ENCODE data around the gene CEL.
"Not testable (repeated sequence)": the region's sequence is repeated elsewhere in the genome, so short reads cannot be mapped to it uniquely, and the experiment has no call there.

The CEL gene

DNA sequence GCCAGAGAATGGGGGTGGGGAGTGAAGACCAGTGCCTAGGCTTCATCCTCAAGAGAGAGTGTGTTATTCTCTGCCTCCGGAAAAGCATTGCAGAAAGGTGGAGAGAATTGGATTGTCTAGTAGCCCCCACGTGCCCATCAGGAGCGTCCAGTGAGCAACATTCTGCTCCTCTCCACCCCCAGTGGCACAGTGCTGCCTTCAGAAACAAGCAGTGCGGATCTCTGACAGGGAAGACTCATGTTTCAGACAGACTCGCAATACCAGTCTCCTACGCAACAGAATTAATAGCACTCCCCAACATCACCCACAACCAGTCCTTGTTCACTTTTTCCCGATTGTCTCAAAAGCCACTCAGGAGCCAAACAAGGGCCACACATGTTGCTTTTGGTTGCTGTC, 14.9 kb upstream of the CEL start:
- no peak for DNase-seq (ENCODE audit: low read depth in 3 of 3)

GRCh38 chr9:133048595-133048994, 13.2 kb upstream of the CEL start:
- DNase-seq (ENCODE audit: low read depth in 3 of 3): no peak

DNA sequence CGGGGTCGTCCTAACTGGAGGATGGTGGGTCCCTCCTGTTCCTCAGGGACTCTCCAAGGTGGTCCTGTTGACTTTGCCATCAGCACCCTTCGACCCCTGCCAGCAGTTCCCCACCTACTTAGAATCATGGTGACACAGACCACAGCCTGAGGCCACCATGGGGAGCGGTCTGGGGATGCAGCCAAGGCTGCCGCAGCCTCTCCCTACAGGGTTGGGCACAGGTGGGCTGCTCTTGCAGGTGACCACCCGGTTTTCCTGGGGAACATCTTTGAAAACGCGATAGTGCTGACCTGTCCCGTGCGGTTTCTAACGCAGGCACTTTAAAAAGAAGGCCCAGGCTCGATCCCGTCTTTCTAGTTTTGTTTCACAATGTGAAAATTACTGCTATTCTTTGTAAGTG, 12.7 kb upstream of the CEL start:
- DNase-seq (ENCODE audit: low read depth in 3 of 3): no peak

- no peak for DNase-seq (ENCODE audit: low read depth in 3 of 3)
These were observed 11.6 kb upstream of the CEL start for GRCh38 chr9:133050142-133050541.

GRCh38 chr9:133050781-133051180, 11.0 kb upstream of the CEL start:
- DNase-seq (ENCODE audit: low read depth in 3 of 3): no peak

GRCh38 chr9:133051281-133051900, 10.4 kb upstream of the CEL start:
- no peak for DNase-seq (ENCODE audit: low read depth in 3 of 3)

GRCh38 chr9:133051966-133052539, 9.7 kb upstream of the CEL start:
- DNase-seq (ENCODE audit: low read depth in 3 of 3): no peak

DNA sequence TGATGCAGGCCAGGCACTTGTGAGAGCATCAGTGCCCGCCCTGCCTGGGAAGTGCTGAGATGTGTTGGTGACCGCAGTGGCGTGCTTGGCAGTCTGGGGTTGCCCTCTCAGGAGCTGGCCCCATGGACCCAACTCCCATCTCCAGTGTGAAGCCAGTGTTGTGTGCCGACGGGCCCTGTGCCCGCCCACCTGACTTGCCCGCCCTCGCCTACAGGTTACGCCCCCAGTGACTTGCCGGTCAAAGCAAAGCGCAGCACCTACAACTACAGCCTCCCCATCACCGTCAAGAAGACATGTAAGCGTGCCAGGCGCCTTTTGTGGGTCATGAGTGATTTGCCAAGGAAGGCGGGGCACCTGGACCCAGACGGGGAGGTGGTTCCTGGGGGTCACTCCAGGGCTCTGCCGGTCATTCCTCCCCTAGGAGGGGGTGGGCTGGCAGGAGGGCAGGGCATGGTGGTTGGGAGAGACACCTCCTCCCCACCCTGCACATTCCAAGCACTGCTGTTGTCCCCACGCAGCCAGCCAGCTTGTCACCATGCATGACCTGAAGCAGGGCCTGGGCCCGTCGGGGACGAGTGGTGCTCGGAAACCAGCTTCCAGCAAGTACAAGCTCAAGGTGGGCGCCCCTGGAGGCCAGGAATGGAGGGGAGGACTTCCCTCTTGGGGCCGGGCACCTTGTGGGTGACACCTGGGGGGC, 7.4 kb upstream of the CEL start:
- DNase-seq (ENCODE audit: low read depth in 3 of 3): no peak

- DNase-seq (ENCODE audit: low read depth in 3 of 3): no peak
These were observed 6.8 kb upstream of the CEL start for GRCh38 chr9:133054966-133055365.

GRCh38 chr9:133055788-133056420, 5.9 kb upstream of the CEL start:
- no peak for DNase-seq (ENCODE audit: low read depth in 3 of 3)

GRCh38 chr9:133056533-133056932, 5.2 kb upstream of the CEL start:
- no peak for DNase-seq (ENCODE audit: low read depth in 3 of 3)

DNA sequence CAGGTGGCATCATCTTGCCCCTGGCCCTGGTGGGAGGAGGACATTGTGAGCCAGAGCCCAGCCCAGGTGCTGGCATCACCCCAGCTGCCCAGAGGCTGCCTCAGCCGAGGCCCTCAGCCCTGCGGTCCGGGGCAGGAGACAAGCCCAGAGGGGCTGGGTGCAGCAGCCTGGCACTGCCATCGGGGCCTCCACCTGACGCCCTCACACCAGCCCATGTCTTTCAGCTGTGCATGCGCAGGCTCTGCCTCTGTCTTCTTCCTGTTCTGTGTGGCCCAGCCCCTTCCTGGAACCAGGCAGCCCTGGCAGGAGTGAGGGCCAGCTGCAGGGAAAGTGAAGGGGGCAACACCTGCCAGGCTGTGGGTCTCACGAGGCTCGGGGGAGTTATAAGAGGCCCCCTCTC, 4.8 kb upstream of the CEL start:
- DNase-seq (ENCODE audit: low read depth in 3 of 3): no peak

- DNase-seq (ENCODE audit: low read depth in 3 of 3): no peak
These were observed 4.2 kb upstream of the CEL start for GRCh38 chr9:133057553-133057952.

DNA sequence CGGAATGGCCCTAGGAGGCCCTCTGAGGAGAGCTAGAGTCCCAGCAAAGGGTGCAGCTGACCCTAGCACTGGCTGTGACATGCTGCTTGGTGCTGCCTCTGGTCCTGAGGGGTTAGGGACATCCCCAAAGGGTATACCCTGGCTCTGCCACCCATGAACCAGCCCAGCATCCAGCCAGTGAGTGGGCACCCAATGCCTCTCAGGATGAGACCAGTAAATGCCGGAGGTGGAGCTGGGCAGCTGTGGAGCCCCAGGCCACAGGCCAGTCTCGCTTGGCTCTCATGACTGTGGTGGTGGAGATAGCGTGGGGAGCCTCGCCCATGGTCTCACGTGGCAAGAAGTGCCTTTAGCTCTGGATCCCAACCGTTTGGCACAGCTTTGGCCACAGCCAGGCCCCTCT, 3.7 kb upstream of the CEL start:
- DNase-seq (ENCODE audit: low read depth in 3 of 3): no peak

DNA sequence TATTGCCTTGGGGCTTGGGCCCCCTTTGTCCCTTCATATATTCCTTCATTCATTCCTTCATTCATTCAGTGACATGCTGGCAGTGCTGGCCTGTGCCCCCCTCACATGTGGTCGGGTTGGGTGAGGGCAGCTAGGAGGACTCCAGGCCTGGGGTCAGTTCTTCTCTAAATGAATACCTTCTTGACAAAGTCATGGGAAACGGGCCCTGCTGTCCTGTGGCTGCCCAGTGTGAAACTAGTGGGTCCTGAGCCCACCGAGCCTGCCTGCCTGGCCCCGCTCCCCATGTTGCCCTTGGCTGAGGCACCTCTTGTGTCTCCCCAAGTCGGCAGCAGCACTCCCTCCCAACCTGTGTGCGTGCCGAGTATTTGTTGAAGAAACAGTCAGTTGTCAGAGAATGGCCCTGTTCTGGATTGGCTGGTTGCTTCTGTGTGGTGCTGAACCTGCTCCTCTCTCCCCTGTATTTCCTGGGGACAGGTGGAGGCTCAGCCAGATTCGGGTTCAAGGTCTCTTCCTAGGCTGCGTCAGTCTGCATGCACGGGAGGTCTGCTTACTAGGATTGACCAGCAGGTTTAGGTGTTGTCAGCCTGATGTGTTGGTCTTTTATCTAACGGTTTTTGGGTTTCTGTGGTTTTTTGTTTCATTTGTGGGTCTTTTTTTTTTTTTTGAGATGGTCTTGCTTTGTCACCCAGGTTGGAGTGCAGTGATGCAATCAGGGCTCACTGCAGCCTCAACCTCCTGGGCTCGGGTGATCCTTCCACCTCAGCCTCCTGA, 3.0 kb upstream of the CEL start:
- DNase-seq (ENCODE audit: low read depth in 3 of 3): no peak

DNA sequence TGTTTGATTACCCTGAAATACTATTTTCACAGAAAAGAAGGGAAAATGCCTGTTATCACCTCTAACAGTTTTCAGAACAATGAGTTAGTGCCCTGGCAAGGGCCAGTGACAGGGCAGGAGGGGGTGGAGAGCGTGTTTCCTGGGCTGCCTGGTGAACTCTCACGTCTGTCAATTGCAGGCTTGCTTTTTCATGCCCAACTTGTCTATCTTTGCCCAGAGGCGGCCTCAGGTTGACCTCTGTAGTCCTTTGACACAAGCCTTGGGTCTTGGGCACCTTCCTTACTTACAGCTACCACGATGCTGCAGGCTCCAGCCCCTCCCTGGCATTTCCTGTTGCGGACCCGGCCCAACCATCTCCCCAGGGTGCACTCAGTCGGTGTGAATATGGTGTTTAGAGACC, 2.2 kb upstream of the CEL start:
- no peak for DNase-seq (ENCODE audit: low read depth in 3 of 3)

DNA sequence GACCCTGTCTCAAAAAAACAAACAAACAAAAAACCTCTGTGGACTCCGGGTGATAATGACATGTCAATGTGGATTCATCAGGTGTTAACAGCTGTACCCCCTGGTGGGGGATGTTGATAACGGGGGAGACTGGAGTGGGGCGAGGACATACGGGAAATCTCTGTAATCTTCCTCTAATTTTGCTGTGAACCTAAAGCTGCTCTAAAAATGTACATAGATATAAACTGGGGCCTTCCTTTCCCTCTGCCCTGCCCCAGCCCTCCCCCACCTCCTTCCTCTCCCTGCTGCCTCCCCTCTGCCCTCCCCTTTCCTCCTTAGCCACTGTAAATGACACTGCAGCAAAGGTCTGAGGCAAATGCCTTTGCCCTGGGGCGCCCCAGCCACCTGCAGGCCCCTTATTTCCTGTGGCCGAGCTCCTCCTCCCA, 1.4 kb upstream of the CEL start:
- no peak for DNase-seq (ENCODE audit: low read depth in 3 of 3)

DNA sequence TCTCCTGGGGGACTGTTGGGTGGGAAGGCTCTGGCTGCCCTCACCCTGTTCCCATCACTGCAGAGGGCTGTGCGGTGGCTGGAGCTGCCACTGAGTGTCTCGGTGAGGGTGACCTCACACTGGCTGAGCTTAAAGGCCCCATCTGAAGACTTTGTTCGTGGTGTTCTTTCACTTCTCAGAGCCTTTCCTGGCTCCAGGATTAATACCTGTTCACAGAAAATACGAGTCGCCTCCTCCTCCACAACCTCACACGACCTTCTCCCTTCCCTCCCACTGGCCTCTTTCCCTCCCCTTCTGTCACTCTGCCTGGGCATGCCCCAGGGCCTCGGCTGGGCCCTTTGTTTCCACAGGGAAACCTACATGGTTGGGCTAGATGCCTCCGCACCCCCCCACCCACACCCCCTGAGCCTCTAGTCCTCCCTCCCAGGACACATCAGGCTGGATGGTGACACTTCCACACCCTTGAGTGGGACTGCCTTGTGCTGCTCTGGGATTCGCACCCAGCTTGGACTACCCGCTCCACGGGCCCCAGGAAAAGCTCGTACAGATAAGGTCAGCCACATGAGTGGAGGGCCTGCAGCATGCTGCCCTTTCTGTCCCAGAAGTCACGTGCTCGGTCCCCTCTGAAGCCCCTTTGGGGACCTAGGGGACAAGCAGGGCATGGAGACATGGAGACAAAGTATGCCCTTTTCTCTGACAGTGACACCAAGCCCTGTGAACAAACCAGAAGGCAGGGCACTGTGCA, 590 bp upstream of the CEL start:
- not testable (repeated sequence) for DNase-seq (ENCODE audit: low read depth in 3 of 3)

- DNase-seq (ENCODE audit: low read depth in 3 of 3): not testable (repeated sequence)
These were observed 788 bp downstream of the CEL start for GRCh38 chr9:133062569-133062968.

DNA sequence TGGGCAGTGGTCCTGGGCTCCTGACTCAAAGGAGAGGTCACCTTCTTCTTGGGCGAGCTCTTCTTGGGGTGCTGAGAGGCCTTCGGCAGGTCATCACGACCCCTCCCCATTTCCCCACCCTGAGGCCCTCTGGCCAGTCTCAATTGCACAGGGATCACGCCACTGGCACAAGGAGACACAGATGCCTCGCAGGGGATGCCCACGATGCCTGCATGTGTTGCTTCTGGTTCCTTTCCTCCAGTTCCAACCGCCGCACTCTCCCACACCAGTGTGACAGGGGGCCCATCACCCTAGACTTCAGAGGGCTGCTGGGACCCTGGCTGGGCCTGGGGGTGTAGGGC, 1.3 kb downstream of the CEL start:
- DNase-seq (ENCODE audit: low read depth in 3 of 3): no peak

GRCh38 chr9:133063500-133064231, 1.9 kb downstream of the CEL start:
- no peak for DNase-seq (ENCODE audit: low read depth in 3 of 3)
